Kidney tubule cell (primary cell): Measurements from ENCODE around the gene SRGAP2B.
A peak's percentile ranks its signal among the peaks of the same experiment; 100 is the strongest.
"Not testable (repeated sequence)": the region's sequence is repeated elsewhere in the genome, so short reads cannot be mapped to it uniquely, and the experiment has no call there.

ENCODE experiments used
- DNase-seq: peaks from one replicate; pipeline ENCODE4 v3.0.0-alpha.2; 2018; ENCODE audit warnings: low spot score

SRGAP2B gene

GRCh38 chr1:144894454-144895201, 200.5 kb downstream of the SRGAP2B start:
- DNase-seq, result not testable (repeated sequence)

- not testable (repeated sequence) for DNase-seq
Observed at GRCh38 chr1:144893710-144894438, 201.3 kb downstream of the SRGAP2B start.

- not testable (repeated sequence) for DNase-seq
Observed at GRCh38 chr1:144893062-144893461, 202.1 kb downstream of the SRGAP2B start.

- not testable (repeated sequence) for DNase-seq
Observed at GRCh38 chr1:144889450-144890115, 205.5 kb downstream of the SRGAP2B start.

- DNase-seq, result peak; percentile 0
Observed at GRCh38 chr1:144883022-144883421, 212.1 kb downstream of the SRGAP2B start.

- DNase-seq, result not testable (repeated sequence)
Observed at GRCh38 chr1:144882343-144882742, 212.8 kb downstream of the SRGAP2B start.

- not testable (repeated sequence) for DNase-seq
Observed at GRCh38 chr1:144858607-144859006, 236.5 kb downstream of the SRGAP2B start.
